NCI-H1092 (cell line): Measurements from ENCODE around the gene ATAD2B.
"Not testable (repeated sequence)": the region's sequence is repeated elsewhere in the genome, so short reads cannot be mapped to it uniquely, and the experiment has no call there.

Source experiments
- DNase-seq: peaks from one replicate; lab custom pipeline; 2025; lab: John Stamatoyannopoulos, UW

The ATAD2B gene

GRCh38 chr2:23746141-23746863 lies 180.6 kb downstream of the ATAD2B start:
- DNase-seq = no peak

GRCh38 chr2:23745726-23746105 lies 181.2 kb downstream of the ATAD2B start:
- no peak for DNase-seq

- no peak for DNase-seq
Measured at GRCh38 chr2:23745068-23745725, 181.7 kb downstream of the ATAD2B start.

- not testable (repeated sequence) for DNase-seq
Measured at GRCh38 chr2:23736783-23737182, 190.1 kb downstream of the ATAD2B start.

DNA sequence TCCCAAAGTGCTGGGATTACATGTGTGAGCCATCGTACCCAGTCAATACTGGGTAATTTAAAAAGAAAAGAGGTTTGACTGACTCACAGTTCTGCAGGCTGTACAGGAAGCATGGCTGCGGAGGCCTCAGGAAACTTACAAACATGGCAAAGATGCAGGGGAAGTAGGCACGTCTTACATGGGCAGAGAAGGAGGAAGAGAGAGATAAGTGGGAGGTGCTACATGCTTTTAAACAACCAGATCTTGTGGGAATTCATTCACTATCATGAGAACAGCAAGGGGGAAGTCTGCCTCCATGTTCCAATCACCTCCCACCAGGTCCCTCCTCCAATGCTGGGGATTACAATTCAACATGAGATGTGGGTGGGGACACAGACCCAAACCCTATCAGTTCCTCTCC lies 192.5 kb downstream of the ATAD2B start:
- no peak for DNase-seq

DNA sequence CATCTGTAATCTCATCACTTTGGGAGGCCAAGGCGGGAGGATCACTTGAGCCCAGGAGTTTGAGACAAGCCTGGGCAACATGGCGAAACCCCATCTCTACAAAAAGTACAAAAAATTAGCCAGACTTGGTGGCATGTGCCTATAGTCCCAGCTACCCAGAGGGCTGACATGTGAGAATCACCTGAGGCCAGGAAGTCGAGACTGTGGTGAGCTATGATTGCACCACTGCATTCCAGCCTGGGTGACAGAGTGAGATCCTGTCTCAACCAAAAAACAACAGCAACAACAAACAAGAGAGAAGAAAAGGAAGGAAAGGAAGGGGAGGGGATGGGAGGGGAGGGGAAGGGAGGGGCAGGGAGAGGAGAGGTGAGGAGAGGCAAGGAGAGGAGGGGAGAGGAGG lies 203.9 kb downstream of the ATAD2B start:
- not testable (repeated sequence) for DNase-seq

DNA sequence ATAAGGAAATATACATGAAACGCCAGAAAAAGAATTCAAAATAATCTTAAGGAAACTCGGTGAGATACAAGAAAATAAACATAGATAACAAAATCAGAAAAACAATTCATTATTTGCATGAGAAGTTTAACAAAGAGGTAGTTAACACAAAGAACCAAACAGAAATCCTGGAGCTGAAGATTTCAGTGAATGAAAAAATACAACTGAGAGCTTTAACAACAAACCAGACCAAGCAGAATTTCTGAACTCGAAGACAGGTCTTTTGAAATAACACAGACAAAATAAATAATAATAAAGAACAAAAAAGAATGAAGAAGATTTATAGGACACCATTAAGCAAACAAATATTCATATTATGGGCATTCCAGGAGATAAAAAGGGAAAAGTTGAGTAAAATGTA lies 204.7 kb downstream of the ATAD2B start:
- no peak for DNase-seq

DNA sequence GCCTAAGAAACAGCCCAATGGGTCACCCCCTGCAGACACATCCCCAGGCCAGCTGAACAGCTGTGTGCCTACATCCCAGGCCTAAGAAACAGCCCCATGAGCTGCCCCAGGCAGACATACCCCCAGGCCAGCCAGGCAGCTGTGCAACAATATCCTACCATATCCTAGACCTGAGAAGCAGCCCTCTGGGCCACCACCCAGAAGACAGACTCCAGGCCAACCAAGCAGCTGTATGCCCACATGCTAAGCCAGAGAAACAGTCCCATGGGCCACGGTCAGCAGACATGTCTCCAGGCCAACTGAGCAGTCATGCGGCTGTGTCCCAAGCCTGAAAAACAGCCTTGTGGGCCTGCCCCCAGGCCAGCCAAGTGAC lies 205.5 kb downstream of the ATAD2B start:
- DNase-seq = no peak

- DNase-seq = no peak
Measured at GRCh38 chr2:23720705-23721453, 206.0 kb downstream of the ATAD2B start.

GRCh38 chr2:23719716-23720115 lies 207.2 kb downstream of the ATAD2B start:
- DNase-seq = no peak

DNA sequence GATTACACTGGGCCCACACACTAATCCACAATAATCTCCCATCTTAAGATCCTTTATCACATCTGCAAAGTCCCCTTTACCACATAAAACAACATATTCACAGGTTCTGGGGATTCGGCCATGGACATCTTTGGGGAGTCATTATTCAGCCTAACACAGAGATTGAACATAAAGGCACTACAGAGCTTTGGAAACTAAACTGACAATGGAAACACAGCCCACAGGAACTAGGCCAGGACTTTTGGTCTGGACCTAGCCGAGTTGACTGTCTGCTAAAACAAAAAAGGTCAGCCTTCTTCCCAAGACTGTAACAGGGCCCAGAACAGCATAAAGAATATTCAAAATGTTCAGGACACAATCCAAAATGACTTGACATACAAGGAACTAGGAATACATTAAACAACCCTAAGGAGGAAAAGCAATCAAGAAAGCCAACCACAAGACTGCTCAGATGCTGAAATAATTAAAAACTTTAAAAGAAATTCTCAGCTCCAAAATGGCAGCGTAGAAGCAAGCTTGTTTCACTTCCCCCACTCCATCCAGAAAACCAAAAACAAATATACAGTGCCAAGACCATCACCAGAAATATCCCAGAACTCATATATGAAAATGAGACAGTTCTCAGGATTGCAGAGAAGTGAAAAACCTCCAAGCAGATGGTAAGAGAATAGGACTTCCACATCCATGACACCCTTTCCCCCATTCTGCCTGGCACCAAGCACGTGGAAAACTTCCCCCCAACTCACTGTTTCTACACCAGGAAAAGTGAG lies 207.8 kb downstream of the ATAD2B start:
- DNase-seq = no peak

DNA sequence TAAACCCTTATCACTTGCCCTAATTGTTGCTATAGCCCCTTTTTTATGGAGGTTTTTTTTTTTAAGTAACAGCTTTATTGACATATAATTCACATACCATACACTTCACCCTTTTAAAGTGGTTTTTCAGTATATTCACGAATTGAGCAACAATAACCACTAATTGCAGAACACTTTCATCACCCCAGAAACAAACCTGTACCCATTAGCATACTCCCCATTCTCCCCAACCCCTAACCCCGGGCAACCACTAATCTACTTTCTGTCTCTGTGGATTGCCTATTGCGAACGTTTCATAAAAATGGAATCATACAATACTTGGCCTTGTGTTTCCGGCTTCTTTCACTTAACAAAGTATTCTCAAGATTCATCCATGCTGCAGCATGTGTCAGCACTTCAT lies 213.6 kb downstream of the ATAD2B start:
- no peak for DNase-seq

- DNase-seq = no peak
Measured at GRCh38 chr2:23712756-23713151, 214.2 kb downstream of the ATAD2B start.

- DNase-seq = no peak
Measured at GRCh38 chr2:23711979-23712755, 214.8 kb downstream of the ATAD2B start.

DNA sequence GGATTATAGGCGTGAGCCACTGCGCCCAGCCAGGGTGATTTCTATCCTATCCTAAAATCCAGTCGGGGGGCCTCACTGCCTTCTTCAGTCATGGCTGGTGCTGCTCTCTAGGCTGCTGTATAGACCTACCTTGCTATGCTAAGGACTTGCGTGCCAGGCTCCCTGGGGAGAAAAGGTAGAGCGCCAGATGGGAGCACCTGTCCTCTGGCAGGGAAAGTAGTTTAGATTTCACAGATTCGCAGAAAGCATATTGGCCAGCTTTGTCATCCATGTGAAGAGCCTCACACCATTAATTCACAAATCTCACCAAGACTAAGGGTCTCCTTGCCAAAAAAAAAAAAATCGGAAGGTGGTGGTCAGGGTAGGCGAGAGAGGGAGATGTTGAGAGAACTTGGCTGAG lies 217.6 kb downstream of the ATAD2B start:
- DNase-seq = no peak

DNA sequence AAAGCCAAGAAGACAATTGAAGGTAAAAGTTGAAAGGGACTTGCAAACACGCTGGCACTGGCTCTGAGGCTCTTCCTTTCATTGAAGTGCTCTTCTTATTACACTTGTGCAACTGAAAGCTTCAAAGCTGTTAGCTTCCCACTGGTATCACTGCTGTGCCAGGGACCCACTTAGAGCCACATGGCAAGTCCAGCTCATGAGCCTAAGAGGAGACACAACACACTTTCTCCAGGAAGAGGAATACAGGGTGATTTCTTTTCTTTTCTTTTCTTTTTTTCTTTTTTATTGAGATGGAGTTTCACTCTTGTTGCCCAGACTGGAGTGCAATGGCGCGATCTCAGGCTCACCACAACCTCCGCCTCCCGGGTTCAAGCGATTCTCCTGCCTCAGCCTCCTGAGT lies 218.2 kb downstream of the ATAD2B start:
- DNase-seq = no peak

DNA sequence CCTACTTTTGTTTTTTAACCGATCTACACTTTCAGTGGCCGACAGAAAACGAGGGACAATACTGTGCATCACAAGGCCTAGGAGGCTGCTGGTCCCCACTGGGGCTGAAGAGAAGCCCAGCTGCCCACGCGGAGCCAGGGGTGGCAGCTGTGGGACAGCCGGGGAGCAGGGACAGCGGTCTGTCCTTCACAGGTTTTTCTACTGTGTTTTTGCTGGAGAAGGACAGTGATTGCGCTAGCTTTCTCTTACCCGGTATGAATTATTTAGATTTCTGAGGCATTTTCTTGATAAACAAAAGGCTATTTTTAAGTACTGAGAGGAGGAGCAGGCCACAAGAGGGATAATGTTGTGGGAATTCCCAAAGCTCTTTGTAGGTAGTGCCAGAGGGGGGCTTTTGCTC lies 219.8 kb downstream of the ATAD2B start:
- no peak for DNase-seq

GRCh38 chr2:23706613-23707078 lies 220.3 kb downstream of the ATAD2B start:
- no peak for DNase-seq

DNA sequence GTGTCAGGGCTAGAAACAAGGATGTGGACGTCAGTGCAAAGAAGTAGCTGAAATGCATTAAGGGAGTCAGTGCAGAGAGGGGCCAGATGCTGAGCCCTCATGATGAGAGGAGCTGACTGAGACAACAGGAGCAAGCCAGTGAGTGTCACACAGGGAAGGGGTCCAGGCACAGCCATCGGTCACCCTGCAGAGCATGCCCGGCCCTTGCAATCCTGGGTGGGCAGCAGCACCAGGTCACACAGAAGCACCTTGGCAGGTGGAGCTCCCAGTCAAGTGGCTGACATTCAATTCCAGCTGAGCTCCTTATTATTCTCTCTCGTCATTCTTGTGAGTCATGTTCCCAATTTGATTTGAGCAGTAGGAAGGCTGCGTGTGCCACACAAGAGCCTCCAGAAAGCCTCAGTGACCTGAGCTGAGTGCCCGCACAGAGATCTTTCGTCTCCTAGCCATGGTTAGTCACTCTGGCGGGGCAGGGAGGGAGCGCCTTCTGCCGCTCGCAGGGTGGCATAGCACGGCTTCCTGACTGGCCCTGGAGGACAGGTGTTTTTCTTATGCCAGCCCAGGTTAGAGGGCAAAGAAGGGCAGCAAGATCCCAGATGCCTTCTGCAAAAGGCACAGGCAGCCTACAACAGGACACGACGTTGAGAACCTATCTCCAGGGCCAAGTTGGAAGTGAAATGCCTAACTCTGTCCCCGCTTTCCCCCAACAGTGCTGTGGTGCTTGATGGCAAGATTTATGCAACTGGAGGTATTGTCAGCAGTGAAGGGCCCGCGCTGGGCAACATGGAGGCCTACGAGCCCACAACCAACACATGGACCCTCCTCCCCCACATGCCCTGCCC lies 220.9 kb downstream of the ATAD2B start:
- no peak for DNase-seq

DNA sequence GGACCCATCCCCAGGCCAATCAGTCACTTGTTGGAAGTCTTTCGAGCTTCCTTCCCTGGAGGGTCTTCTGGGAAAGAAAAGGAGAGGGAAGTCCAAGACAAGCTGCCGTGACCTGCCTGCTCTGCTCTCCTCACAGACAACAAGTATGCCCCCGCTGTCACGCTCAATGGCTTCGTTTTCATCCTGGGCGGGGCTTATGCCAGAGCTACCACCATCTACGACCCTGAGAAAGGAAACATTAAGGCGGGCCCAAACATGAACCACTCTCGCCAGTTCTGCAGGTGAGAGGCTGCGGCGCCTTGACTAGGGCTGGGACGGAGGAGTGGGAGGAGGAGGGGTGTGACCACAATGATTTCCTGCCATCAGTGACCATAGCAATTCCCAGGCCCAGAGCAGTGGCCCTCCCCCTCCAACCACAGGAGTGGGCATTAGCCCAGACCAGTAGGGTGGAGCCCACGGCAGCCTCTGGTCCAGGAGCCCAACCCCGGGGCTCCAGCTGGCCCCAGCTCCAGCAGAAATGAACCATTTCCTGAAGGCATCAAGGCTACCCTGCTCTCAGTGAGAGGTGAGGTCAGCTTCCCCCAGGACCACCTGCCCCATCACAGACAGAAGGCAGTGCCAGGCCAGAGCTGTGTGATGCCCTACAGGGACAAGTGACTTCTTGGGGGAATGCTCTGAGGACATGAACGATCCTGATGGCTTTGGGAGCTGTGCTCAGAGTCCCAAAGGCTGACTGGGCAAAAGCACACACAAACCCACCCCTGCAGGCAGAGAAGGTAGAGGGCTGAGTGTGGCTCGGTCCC lies 223.1 kb downstream of the ATAD2B start:
- no peak for DNase-seq
